DMS 273 (cell line): ENCODE measurements around the gene RREB1.
"Not testable (repeated sequence)": the region's sequence is repeated elsewhere in the genome, so short reads cannot be mapped to it uniquely, and the experiment has no call there.

ENCODE experiments used
- DNase-seq: peaks from one replicate; lab custom pipeline; 2025; ENCODE audit not compliant: unreplicated experiment; lab: John Stamatoyannopoulos, UW

RREB1 gene

GRCh38 chr6:7258231-7258763 is 150.5 kb downstream of the RREB1 start:
- no peak for DNase-seq

DNA sequence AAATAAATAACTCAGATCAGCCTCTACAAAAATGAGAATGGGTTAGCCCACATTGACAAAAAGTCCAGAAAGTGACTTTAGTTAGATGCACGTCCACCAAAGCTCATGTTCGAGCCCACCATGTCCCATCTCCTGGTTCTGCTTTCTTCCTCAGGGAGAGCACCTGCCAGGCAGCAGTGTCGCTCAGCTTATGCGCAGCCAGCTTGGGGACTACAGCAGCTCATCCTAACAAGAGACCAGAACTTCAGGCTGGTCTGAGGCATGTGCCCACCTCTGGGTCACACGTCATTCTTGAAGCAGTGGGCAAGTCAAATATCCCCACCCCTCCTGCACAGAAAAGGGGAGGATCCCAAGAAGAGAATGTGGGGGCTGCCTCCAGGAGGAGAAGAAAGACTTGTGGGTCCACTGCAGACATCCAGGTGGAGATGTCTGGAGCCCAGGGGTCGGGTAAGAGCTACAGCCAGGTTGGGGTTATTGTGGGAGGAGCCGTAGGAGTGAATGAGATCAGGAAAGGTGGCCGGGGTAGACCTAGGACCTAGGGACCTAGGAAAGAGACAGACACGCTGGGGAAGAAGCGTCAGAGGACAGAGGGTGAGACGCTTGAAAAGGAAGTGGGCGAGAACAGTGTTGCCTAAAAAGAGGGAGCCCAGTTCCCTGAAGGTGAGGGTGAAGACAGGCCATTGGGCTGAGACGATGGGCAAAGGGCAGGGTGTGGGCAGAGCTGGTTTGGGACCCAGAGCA is 152.7 kb downstream of the RREB1 start:
- no peak for DNase-seq

DNA sequence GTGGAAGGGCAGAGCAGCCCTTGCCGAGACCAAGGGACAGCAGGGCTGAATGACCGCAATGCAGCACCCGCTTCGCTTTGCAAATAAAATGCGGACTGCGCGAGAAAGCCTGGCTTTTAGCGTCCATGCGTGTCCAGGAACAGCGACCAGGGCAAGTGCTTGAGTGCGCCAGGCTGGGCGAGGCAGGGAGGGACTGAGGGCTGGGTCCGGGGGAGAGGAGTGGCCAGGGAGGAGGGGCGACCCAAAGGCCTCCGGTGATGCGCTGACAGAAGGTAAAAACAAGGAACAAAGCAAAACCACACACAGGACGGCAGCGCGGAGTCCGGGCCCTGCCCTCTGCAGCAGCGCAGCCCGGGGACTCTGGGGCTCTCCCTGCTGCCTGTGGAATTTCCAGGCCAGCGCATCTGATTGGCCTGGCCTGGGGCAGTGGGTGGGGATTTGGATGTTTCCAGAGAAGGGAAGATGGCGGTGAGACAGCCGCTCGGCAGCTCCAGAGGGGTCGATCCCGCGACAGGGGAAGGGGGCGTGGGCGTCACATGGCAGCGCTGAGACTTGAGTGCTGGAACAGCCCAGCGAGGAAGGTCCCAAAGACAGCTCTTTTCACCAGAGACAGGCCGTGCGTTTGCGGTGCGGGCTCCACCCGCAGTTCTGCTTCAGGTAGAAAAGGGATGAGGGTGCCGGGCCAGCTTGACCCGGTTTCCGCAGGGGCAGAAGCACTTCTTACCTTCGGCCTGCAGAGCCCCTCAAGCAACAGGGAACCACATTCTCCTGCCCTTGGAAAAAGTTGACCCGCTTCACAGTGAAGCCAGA is 153.5 kb downstream of the RREB1 start:
- DNase-seq, result peak; percentile 90

- DNase-seq, result peak; percentile 90
These were observed 154.2 kb downstream of the RREB1 start for GRCh38 chr6:7261852-7262461.

DNA sequence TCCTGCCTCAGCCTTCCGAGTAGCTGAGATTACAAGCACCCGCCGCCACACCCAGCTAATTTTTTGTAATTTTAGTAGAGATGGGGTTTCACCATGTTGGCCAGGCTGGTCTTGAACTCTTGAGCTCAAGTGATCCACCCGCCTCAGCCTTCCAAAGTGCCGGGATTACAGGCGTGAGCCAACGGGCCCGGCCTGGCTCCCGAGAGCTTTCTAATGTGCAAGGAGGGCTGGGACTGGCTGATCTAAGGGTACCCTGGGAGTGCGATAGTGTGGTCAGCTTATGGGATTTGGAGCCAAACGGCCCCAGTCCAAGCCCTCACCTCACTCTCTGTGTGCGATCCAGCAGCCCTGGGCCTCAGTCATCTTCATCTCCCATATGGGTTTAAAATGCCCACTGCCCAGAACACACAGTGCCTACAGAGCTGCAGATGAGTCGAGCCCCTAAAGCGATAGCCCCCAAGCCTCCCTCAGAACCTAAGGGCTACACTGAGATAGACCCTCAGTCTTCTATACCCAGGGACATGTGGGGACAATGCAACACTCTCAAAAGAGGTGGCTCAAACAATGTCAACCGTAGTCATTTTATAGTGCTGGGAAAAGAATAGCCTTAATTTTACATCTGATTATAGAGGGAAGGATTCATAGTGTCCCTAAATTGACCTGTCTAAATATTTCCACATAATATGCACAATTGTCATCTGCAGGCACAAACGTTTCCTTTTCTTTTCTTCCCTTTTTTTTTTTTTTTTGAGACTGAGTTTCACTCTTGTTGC is 155.2 kb downstream of the RREB1 start:
- no peak for DNase-seq

- not testable (repeated sequence) for DNase-seq
These were observed 155.7 kb downstream of the RREB1 start for GRCh38 chr6:7263519-7263805.

DNA sequence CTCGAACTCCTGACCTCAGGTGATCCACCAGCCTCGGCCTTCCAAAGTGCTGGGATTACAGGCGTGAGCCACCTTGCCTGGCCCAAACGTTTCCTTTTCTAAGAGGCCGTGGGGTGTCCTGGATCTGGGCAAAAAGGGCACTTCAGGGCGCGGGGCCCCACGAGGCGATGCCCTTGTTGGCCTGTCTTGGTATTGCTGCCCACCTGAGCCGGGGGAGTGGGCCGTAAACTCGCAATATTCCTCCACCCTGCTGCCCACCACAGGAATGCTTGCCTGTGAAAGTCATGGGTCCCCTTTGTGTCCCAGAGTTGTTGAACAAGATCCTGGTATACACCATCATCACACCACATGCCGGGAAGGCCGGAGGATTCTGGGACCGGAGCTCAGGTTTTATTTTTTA is 156.3 kb downstream of the RREB1 start:
- no peak for DNase-seq

- DNase-seq, result no peak
These were observed 157.1 kb downstream of the RREB1 start for GRCh38 chr6:7264686-7265384.

- DNase-seq, result not testable (repeated sequence)
These were observed 157.6 kb downstream of the RREB1 start for GRCh38 chr6:7265385-7265726.

DNA sequence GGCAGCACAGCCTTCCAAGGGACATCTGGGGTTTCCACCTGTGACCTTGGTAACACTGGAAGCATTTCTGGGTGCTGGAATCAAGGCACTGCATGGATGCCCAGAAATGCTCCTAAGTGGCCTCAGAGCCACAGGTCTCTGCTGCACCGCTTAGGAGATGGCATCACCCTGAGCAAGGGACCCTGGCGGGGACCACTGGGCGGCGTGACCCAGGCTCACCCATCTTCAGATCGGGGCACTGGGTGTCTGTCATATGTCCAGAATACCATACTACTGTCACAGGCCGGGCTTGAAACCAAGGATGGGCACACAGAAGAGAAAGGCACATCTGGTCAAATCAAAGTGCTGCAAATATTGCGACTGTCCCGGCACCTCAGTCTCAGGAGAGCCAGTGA is 159.3 kb downstream of the RREB1 start:
- no peak for DNase-seq

- DNase-seq, result peak; percentile 73
These were observed 159.8 kb downstream of the RREB1 start for GRCh38 chr6:7267466-7268091.

DNA sequence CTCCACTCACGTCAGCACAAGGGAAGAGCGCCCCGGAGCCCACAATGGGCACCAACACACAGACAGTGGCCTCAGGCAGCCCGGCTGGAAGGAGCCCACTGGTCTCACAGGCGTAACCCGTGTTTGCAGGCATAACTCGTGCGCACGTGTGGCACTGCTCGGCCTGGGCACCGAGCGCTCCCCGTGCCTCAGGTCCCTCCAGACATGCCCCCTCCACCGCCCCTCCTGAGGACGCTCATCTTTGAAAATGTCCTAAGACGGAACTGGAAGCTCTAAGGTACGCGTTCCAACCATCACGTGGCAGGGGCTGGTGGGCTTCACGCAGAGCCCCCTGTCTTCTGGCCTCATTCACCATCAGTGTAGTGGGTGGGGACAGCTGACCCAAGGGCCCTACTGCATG is 160.6 kb downstream of the RREB1 start:
- DNase-seq, result no peak

GRCh38 chr6:7268816-7269555 is 161.2 kb downstream of the RREB1 start:
- DNase-seq, result no peak

GRCh38 chr6:7269816-7270215 is 162.1 kb downstream of the RREB1 start:
- no peak for DNase-seq

GRCh38 chr6:7270320-7271204 is 162.8 kb downstream of the RREB1 start:
- peak; percentile 22 for DNase-seq

- no peak for DNase-seq
These were observed 163.4 kb downstream of the RREB1 start for GRCh38 chr6:7271205-7271534.

DNA sequence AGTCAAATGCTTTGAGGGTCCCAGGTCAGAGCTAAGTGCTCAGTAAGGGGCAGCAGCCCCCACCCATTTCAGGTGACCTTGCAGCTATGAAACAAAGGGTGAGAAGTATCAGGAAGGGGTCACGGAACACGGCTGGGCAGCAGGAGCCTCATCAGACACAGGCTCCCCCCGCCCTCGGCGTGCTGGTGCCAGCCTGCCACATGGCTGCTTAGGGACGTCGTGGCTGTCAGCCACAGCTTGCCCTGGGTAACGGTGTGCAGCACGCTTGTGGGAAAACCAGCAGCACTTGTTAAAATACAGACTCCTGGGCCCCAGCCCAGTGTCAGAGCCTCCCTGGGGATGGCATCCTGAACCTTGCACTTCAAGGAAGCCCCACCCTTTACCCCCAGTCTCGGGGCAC is 165.9 kb downstream of the RREB1 start:
- no peak for DNase-seq

- not testable (repeated sequence) for DNase-seq
These were observed 166.8 kb downstream of the RREB1 start for GRCh38 chr6:7274525-7274924.

DNA sequence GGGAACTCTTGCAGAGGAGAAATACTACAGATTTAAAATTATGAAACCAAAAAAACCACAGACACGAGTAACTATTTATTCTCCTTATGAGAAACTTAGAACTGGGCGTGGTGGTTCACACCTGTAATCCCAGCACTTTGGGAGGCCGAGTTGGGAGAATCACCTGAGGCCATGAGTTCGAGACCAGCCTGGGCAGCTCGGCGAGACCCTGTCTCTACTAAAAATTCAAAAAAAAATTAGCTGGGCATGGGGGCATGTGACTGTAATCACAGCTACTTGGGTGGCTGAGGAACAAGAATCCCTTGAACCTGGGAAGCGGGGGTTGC is 168.4 kb downstream of the RREB1 start:
- no peak for DNase-seq
